Keratinocyte (primary cell): ENCODE measurements around the gene ZBTB17. TPM values are rescaled to one million over a fixed set of nuclear protein-coding genes. Genes with fewer than 3 reads are reported as not detected.

ENCODE experiments used
- DNase-seq: peaks from one replicate; pipeline ENCODE4 v3.0.0-alpha.2; 2011; ENCODE audit warnings: low read depth, missing footprints, low spot score
- FAIRE-seq: peaks from 2 replicates; lab custom pipeline; 2011; peaks lifted over from hg19 to GRCh38; lab: Jason Lieb, UNC
- H2AFZ ChIP-seq: 2 replicates; pipeline ENCODE4 v1.6.0; 2012; ENCODE audit warnings: low read length, control low read depth, inconsistent platforms; ENCODE audit not compliant: control insufficient read depth
- H3K27ac ChIP-seq: 2 replicates; pipeline ENCODE4 v1.5.1; 2011; ENCODE audit warnings: low read length; ENCODE audit not compliant: control insufficient read depth, insufficient read depth
- H3K27me3 ChIP-seq: 3 replicates; pipeline ENCODE4 v1.6.0; 2011; ENCODE audit warnings: low read length; ENCODE audit not compliant: control insufficient read depth, insufficient read depth; ENCODE audit errors: extremely low read depth
- H3K36me3 ChIP-seq, 2 experiments: 2 replicates in 1 of 2; 3 replicates in 1 of 2; pipeline ENCODE4 v1.5.1; 2011; ENCODE audit warnings: low read length in 2 of 2, mild to moderate bottlenecking in 1 of 2; ENCODE audit not compliant: control insufficient read depth in 2 of 2, insufficient read depth in 2 of 2; ENCODE audit errors: extremely low read depth in 1 of 2
- H3K4me1 ChIP-seq: 3 replicates; pipeline ENCODE4 v1.5.1; 2011; ENCODE audit warnings: low read length; ENCODE audit not compliant: control insufficient read depth, insufficient read depth; ENCODE audit errors: extremely low read depth
- H3K4me2 ChIP-seq: 3 replicates; pipeline ENCODE4 v1.6.0; 2011; ENCODE audit warnings: low read depth, low read length; ENCODE audit not compliant: control insufficient read depth, insufficient read depth; ENCODE audit errors: extremely low read depth
- H3K4me3 ChIP-seq, 3 experiments: fragments of 200-600 bp in 1 of 3; sonication (generic) in 1 of 3; 2 replicates in 2 of 3; 3 replicates in 1 of 3; pipeline ENCODE4 v1.5.1; 2011 to 2016; ENCODE audit warnings: low read length in 3 of 3, mild to moderate bottlenecking in 3 of 3, control low read depth in 2 of 3, inconsistent platforms in 1 of 3, low read depth in 1 of 3, mixed read lengths in 1 of 3, mixed run types in 1 of 3, moderate library complexity in 1 of 3; ENCODE audit not compliant: control insufficient read depth in 2 of 3, insufficient read depth in 2 of 3; ENCODE audit errors: extremely low read depth in 1 of 3
- H3K79me2 ChIP-seq: 2 replicates; pipeline ENCODE4 v1.6.0; 2012; ENCODE audit warnings: low read length; ENCODE audit not compliant: control insufficient read depth, insufficient read depth
- H3K9ac ChIP-seq: 3 replicates; pipeline ENCODE4 v1.6.0; 2011; ENCODE audit warnings: low read length; ENCODE audit not compliant: control insufficient read depth, insufficient read depth; ENCODE audit errors: extremely low read depth
- H3K9me1 ChIP-seq: 3 replicates; pipeline ENCODE4 v1.6.0; 2011; ENCODE audit warnings: low read length; ENCODE audit not compliant: control insufficient read depth, insufficient read depth; ENCODE audit errors: extremely low read depth
- H3K9me3 ChIP-seq: 2 replicates; pipeline ENCODE4 v1.5.1; 2012; ENCODE audit warnings: low read depth, low read length; ENCODE audit not compliant: control insufficient read depth
- H4K20me1 ChIP-seq: 3 replicates; pipeline ENCODE4 v1.6.0; 2011; ENCODE audit warnings: low read length; ENCODE audit not compliant: control insufficient read depth, insufficient read depth; ENCODE audit errors: extremely low read depth
- CTCF ChIP-seq, 3 experiments: IDR thresholded peaks in 1 of 3; conservative IDR thresholded peaks in 1 of 3; optimal IDR thresholded peaks in 1 of 3; 2 replicates in 2 of 3; 3 replicates in 1 of 3; pipeline versions ENCODE3 to v1.5.1; 2011; ENCODE audit warnings: low read length in 3 of 3, mild to moderate bottlenecking in 3 of 3, moderate library complexity in 2 of 3, control low read depth in 1 of 3, inconsistent platforms in 1 of 3; ENCODE audit not compliant: insufficient read depth in 2 of 3; ENCODE audit errors: extremely low read depth in 1 of 3
- EZH2 ChIP-seq: IDR thresholded peaks from one replicate; pipeline ENCODE4 v1.6.1; 2012; ENCODE audit warnings: inconsistent platforms, mild to moderate bottlenecking, low read length, moderate library complexity
- dilution Hi-C: fragments of 300-500 bp; cut with MboI; formaldehyde crosslinking; loops from one replicate; pipeline ENCODE4 v1.7.0; 2020; ENCODE audit warnings: low sequenced_read_pairs; ENCODE audit not compliant: extremely low pct_ligation_motif_present
- polyA plus RNA-seq, 5 experiments: library from polyadenylated mRNA; depleted of rRNA in 3 of 5; stranded (reverse) in 3 of 5; stranded (forward) in 1 of 5; unstranded in 1 of 5; fragments of >200 nt; gene quantifications; 1 replicate in 1 of 5; 2 replicates in 3 of 5; 3 replicates in 1 of 5; pipeline versions ENCODE4 v1.2.1 to v1.2.3, GENCODE V29; 2011 to 2012; ENCODE audit warnings: missing spikeins in 2 of 5, low read depth in 1 of 5, low replicate concordance in 1 of 5

ZBTB17 gene
- polyA plus RNA-seq, 1 donor (not counting 4 experiments of a cell fraction or from before 2014, with no cell fraction given): 18.4 TPM

GRCh38 chr1:15997076-15997585 is 21.2 kb upstream of the ZBTB17 start:
- no peak overlapping the region for H3K9ac ChIP-seq
- DNase-seq: no peak
- no peaks in the 10 kb centered on the region for H3K4me1 ChIP-seq
- H3K36me3 ChIP-seq: no peaks in the 10 kb centered on the region
- no peak for TF ChIP-seq EZH2
- no peak for TF ChIP-seq CTCF (optimal IDR thresholded peaks at IDR 0.05 in 1 of 3, IDR thresholded peaks at IDR 0.05 in 1 of 3, conservative IDR thresholded peaks at IDR 0.05 in 1 of 3; ENCODE audit: extremely low read depth in 1 of 3, insufficient read depth in 2 of 3, low read length in 3 of 3)
- no peaks in the 10 kb centered on the region for H3K79me2 ChIP-seq
- H3K27ac ChIP-seq: no peak overlapping the region
- H3K4me3 ChIP-seq: no peak overlapping the region
- no peak overlapping the region for H3K4me2 ChIP-seq
- no peaks in the 10 kb centered on the region for H3K9me3 ChIP-seq
- H3K9me1 ChIP-seq: no peaks in the 10 kb centered on the region
- dilution Hi-C loops: no loop called here
- H3K27me3 ChIP-seq: no peaks in the 10 kb centered on the region
- no peak overlapping the region for H2AFZ ChIP-seq
- no peak for FAIRE-seq
- no peaks in the 10 kb centered on the region for H4K20me1 ChIP-seq

GRCh38 chr1:15994590-15995351 is 18.9 kb upstream of the ZBTB17 start:
- FAIRE-seq (no peak), DNase-seq (no peak)
- H3K27ac ChIP-seq: no peak overlapping the region
- H3K9ac ChIP-seq: no peak overlapping the region
- H3K9me3 ChIP-seq: no peaks in the 10 kb centered on the region
- H3K27me3 ChIP-seq: no peaks in the 10 kb centered on the region
- no peaks in the 10 kb centered on the region for H3K4me1 ChIP-seq
- H3K4me3 ChIP-seq: no peak overlapping the region
- dilution Hi-C loops: no loop called here
- no peak for TF ChIP-seq EZH2
- peak; percentile 75 to 95 (median 92) for TF ChIP-seq CTCF (optimal IDR thresholded peaks at IDR 0.05 in 1 of 3, IDR thresholded peaks at IDR 0.05 in 1 of 3, conservative IDR thresholded peaks at IDR 0.05 in 1 of 3; ENCODE audit: extremely low read depth in 1 of 3, insufficient read depth in 2 of 3, low read length in 3 of 3)
- H3K4me2 ChIP-seq: no peak overlapping the region
- no peak overlapping the region for H2AFZ ChIP-seq
- no peaks in the 10 kb centered on the region for H3K9me1 ChIP-seq
- H3K79me2 ChIP-seq: no peaks in the 10 kb centered on the region
- no peaks in the 10 kb centered on the region for H4K20me1 ChIP-seq
- no peaks in the 10 kb centered on the region for H3K36me3 ChIP-seq
